Measurements from ENCODE around the gene ABCG2.

Gene ABCG2

GRCh38 chr4:88202443-88202842, 44.0 kb upstream of the ABCG2 start:
- Histone ChIP-seq H3K27ac (ENCODE audit: low read length) (no peak overlapping the region), H3K9ac (ENCODE audit: low read length) (no peak overlapping the region), H3K36me3 (replicated peaks; ENCODE audit: low read depth, low read length) (no peaks in the 10 kb centered on the region), H2AFZ (ENCODE audit: low read depth, low read length) (no peak overlapping the region), H3K9me3 (ENCODE audit: insufficient read depth, low read length) (no peaks in the 10 kb centered on the region), H4K20me1 (ENCODE audit: insufficient read depth, low read length) (no peaks in the 10 kb centered on the region), H3K27me3 (ENCODE audit: low read depth, low read length) (no peaks in the 10 kb centered on the region), H3K4me3 (ENCODE audit: low read length) (no peak overlapping the region), H3K4me1 (ENCODE audit: low read length) (no peaks in the 10 kb centered on the region), H3K79me2 (ENCODE audit: low read length) (no peaks in the 10 kb centered on the region), H3K4me2 (ENCODE audit: low read length) (no peak overlapping the region)
- TF ChIP-seq EZH2phosphoT487 (IDR thresholded peaks at IDR 0.05; ENCODE audit: low read depth) (no peak), CTCF (IDR thresholded peaks at IDR 0.05; ENCODE audit: low read depth, low read length) (no peak)

GRCh38 chr4:88200186-88200585, 41.7 kb upstream of the ABCG2 start:
- no peak overlapping the region for H3K27ac ChIP-seq (ENCODE audit: low read length)

GRCh38 chr4:88196523-88197185, 38.2 kb upstream of the ABCG2 start:
- H3K27ac ChIP-seq (ENCODE audit: low read length) = no peak overlapping the region
- no peaks in the 10 kb centered on the region for H3K9me3 ChIP-seq (ENCODE audit: insufficient read depth, low read length)
- H3K9ac ChIP-seq (ENCODE audit: low read length) = no peak overlapping the region
- H3K27me3 ChIP-seq (ENCODE audit: low read depth, low read length) = no peaks in the 10 kb centered on the region
- no peak overlapping the region for H2AFZ ChIP-seq (ENCODE audit: low read depth, low read length)
- H3K79me2 ChIP-seq (ENCODE audit: low read length) = no peaks in the 10 kb centered on the region
- no peak overlapping the region for H3K4me3 ChIP-seq (ENCODE audit: low read length)
- H3K4me1 ChIP-seq (ENCODE audit: low read length) = no peaks in the 10 kb centered on the region
- H4K20me1 ChIP-seq (ENCODE audit: insufficient read depth, low read length) = no peaks in the 10 kb centered on the region
- H3K4me2 ChIP-seq (ENCODE audit: low read length) = no peak overlapping the region
- TF ChIP-seq EZH2phosphoT487 (IDR thresholded peaks at IDR 0.05; ENCODE audit: low read depth) = no peak
- no peak for TF ChIP-seq CTCF (IDR thresholded peaks at IDR 0.05; ENCODE audit: low read depth, low read length)
- H3K36me3 ChIP-seq (replicated peaks; ENCODE audit: low read depth, low read length) = no peaks in the 10 kb centered on the region

More at GRCh38 chr4:88200186-88200585, 41.7 kb upstream of the ABCG2 start:
- H3K4me2 ChIP-seq (ENCODE audit: low read length) = no peak overlapping the region
- H3K36me3 ChIP-seq (replicated peaks; ENCODE audit: low read depth, low read length) = no peaks in the 10 kb centered on the region
- no peaks in the 10 kb centered on the region for H3K79me2 ChIP-seq (ENCODE audit: low read length)
- H3K27me3 ChIP-seq (ENCODE audit: low read depth, low read length) = no peaks in the 10 kb centered on the region
- no peaks in the 10 kb centered on the region for H4K20me1 ChIP-seq (ENCODE audit: insufficient read depth, low read length)
- no peaks in the 10 kb centered on the region for H3K9me3 ChIP-seq (ENCODE audit: insufficient read depth, low read length)
- H2AFZ ChIP-seq (ENCODE audit: low read depth, low read length) = no peak overlapping the region
- H3K4me1 ChIP-seq (ENCODE audit: low read length) = no peaks in the 10 kb centered on the region
- H3K9ac ChIP-seq (ENCODE audit: low read length) = no peak overlapping the region
- H3K4me3 ChIP-seq (ENCODE audit: low read length) = no peak overlapping the region
- TF ChIP-seq CTCF (IDR thresholded peaks at IDR 0.05; ENCODE audit: low read depth, low read length) = no peak
- no peak for TF ChIP-seq EZH2phosphoT487 (IDR thresholded peaks at IDR 0.05; ENCODE audit: low read depth)

- Histone ChIP-seq H3K27ac (ENCODE audit: low read length) (no peak overlapping the region), H3K79me2 (ENCODE audit: low read length) (no peaks in the 10 kb centered on the region), H3K36me3 (replicated peaks; ENCODE audit: low read depth, low read length) (no peaks in the 10 kb centered on the region), H4K20me1 (ENCODE audit: insufficient read depth, low read length) (no peaks in the 10 kb centered on the region), H2AFZ (ENCODE audit: low read depth, low read length) (no peak overlapping the region), H3K9ac (ENCODE audit: low read length) (no peak overlapping the region), H3K4me3 (ENCODE audit: low read length) (no peak overlapping the region), H3K4me2 (ENCODE audit: low read length) (no peak overlapping the region), H3K27me3 (ENCODE audit: low read depth, low read length) (no peaks in the 10 kb centered on the region), H3K4me1 (ENCODE audit: low read length) (no peaks in the 10 kb centered on the region), H3K9me3 (ENCODE audit: insufficient read depth, low read length) (no peaks in the 10 kb centered on the region)
- TF ChIP-seq EZH2phosphoT487 (IDR thresholded peaks at IDR 0.05; ENCODE audit: low read depth) (no peak), CTCF (IDR thresholded peaks at IDR 0.05; ENCODE audit: low read depth, low read length) (no peak)
Observed at GRCh38 chr4:88196013-88196365, 37.5 kb upstream of the ABCG2 start.

Data from OCI-LY3 (cell line).